A549 (cell line): Measurements from ENCODE around the gene DLG1.

Experiments
- MAX ChIP-seq: IDR thresholded peaks from 2 replicates; pipeline ENCODE4 v1.6.1; 2012
- RCOR1 ChIP-seq: fragments of 150-350 bp; IDR thresholded peaks from 2 replicates; pipeline ENCODE4 v1.6.1; 2014; ENCODE audit warnings: antibody characterized with exemption, low read length, low read depth
- RFX5 ChIP-seq: fragments of 450-650 bp; IDR thresholded peaks from 2 replicates; pipeline ENCODE4 v1.7.1; 2014; ENCODE audit warnings: antibody characterized with exemption, mild to moderate bottlenecking, moderate library complexity
- TP53 ChIP-seq: fragments of 250-450 bp; sonication (Bioruptor Pico); IDR thresholded peaks from 2 replicates; pipeline ENCODE4 v1.5.0; 2021; ENCODE audit warnings: mild to moderate bottlenecking, moderate library complexity
- TF ChIP-seq, protein P1 (sequence below): fragments of >200 bp; sonication (Bioruptor Twin); formaldehyde crosslinking; IDR thresholded peaks from 3 replicates; pipeline ENCODE4 v1.5.1; 2016

DNA sequence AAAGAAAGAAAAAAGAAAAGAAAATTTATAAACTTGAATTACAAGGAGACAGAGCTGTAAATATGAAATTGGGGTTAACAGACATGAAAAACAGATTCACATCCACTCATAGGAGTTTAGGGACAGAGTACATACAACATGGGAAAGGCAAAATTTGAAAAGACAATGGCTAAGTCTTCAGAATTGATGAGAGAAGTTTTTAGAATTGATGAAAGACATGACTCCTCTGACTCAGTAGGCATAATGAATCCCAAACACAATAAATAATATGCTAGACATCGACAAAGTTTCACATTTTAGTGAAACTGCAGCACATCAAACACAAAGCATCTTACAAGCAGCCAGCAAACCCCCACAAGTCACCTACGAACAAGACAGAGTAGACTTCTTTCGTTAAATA is 184.4 kb downstream of the DLG1 start:
- TF ChIP-seq RFX5 (no peak), TP53 (CRISPR knock-in tag) (no peak), RCOR1 (no peak), MAX (no peak)
- TF ChIP-seq, protein P1, sequence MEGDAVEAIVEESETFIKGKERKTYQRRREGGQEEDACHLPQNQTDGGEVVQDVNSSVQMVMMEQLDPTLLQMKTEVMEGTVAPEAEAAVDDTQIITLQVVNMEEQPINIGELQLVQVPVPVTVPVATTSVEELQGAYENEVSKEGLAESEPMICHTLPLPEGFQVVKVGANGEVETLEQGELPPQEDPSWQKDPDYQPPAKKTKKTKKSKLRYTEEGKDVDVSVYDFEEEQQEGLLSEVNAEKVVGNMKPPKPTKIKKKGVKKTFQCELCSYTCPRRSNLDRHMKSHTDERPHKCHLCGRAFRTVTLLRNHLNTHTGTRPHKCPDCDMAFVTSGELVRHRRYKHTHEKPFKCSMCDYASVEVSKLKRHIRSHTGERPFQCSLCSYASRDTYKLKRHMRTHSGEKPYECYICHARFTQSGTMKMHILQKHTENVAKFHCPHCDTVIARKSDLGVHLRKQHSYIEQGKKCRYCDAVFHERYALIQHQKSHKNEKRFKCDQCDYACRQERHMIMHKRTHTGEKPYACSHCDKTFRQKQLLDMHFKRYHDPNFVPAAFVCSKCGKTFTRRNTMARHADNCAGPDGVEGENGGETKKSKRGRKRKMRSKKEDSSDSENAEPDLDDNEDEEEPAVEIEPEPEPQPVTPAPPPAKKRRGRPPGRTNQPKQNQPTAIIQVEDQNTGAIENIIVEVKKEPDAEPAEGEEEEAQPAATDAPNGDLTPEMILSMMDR: no peak
